ENCODE results near the gene IL27RA.

IL27RA gene

GRCh38 chr19:14058182-14059092, 26.9 kb downstream of the IL27RA start:
- no peak for TF ChIP-seq GATA3 (IDR thresholded peaks at IDR 0.05; ENCODE audit: low read depth, low read length)
- peak; percentile 44; the same call in 1 of the 2 replicates for TF ChIP-seq GATA2 (IDR thresholded peaks at IDR 0.05; ENCODE audit: low read depth, low read length)

DNA sequence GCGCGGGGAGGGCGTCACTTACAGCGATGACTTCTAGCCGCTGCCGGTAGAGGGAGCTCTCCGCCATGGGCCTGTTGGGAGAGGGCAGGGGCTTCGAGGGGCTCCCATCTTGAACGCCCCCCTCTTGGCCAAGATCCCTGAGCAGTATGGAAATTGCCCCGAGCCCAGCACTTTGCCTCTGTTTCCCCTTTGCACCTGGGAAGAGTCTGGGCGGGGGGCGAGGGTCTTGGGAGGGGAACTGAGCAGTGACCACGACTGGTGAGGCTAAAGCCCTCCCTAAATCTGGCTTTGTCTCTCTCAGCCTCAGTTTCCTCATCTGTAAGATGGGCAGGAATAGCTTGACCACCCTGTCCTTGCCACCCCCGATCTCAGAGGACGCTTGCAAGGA, 27.5 kb downstream of the IL27RA start:
- TF ChIP-seq GATA2 (IDR thresholded peaks at IDR 0.05; ENCODE audit: low read depth, low read length) (no peak), GATA3 (IDR thresholded peaks at IDR 0.05; ENCODE audit: low read depth, low read length) (no peak)

DNA sequence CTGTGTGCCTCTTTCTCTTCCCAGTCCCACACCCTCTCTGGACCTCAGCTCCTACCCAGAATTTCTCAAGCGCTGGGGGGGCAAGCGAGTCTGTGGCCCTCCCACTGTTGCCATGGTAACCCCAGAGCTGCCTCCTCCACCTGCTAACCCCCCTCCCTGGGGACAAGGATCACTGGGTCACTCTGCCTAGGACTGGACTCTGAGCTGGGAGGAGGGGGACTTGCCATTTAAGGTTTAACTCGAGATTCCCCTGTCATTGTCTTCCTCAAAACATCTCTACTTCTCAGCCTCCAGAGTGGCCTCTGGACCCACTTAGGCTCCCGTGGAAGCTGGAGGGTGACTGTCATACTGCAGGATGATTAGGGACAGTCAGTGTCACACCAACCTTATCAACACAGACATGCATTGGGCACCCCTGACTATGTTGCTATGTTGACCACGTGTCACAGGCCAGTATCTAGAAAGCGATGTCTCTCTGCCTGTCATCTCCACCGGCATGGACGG, 28.1 kb downstream of the IL27RA start:
- no peak for TF ChIP-seq GATA3 (IDR thresholded peaks at IDR 0.05; ENCODE audit: low read depth, low read length)
- no peak for TF ChIP-seq GATA2 (IDR thresholded peaks at IDR 0.05; ENCODE audit: low read depth, low read length)

GRCh38 chr19:14061081-14061749, 29.7 kb downstream of the IL27RA start:
- TF ChIP-seq GATA2 (IDR thresholded peaks at IDR 0.05; ENCODE audit: low read depth, low read length), result no peak
- no peak for TF ChIP-seq GATA3 (IDR thresholded peaks at IDR 0.05; ENCODE audit: low read depth, low read length)

- TF ChIP-seq GATA3 (IDR thresholded peaks at IDR 0.05; ENCODE audit: low read depth, low read length), result no peak
- TF ChIP-seq GATA2 (IDR thresholded peaks at IDR 0.05; ENCODE audit: low read depth, low read length), result no peak
Observed at GRCh38 chr19:14061751-14062557, 30.4 kb downstream of the IL27RA start, which contains the start of gene PALM3. Gene PALM3, minus strand, starts transcription at chr19:14062076. Its CDS starts 96 bp downstream, at chr19:14061980.

GRCh38 chr19:14062558-14062855, 30.9 kb downstream of the IL27RA start:
- TF ChIP-seq GATA2 (IDR thresholded peaks at IDR 0.05; ENCODE audit: low read depth, low read length), result no peak
- no peak for TF ChIP-seq GATA3 (IDR thresholded peaks at IDR 0.05; ENCODE audit: low read depth, low read length)

- TF ChIP-seq GATA2 (IDR thresholded peaks at IDR 0.05; ENCODE audit: low read depth, low read length) (no peak), GATA3 (IDR thresholded peaks at IDR 0.05; ENCODE audit: low read depth, low read length) (no peak)
Observed at GRCh38 chr19:14063105-14063504, 31.5 kb downstream of the IL27RA start.

DNA sequence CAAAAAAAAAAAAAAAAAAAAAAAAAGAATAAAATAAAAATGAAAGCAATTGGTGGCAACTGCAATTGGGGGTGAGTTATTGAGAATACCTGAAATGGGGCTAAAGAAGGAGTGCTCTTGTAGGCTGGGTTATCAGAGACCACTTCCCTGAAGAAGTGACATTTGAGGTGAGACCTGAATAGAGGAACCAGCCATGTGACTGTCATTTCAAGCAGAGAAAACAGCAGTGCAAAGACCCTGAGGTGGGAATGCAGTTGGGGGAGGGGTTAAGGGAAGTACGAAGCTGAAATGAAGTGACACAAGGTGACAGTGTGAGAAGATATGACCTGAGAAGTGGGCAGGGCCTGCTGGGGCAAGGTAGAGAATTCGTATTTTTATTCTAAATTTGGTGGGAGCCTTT, 34.6 kb downstream of the IL27RA start:
- TF ChIP-seq GATA3 (IDR thresholded peaks at IDR 0.05; ENCODE audit: low read depth, low read length) (no peak), GATA2 (IDR thresholded peaks at IDR 0.05; ENCODE audit: low read depth, low read length) (no peak)

DNA sequence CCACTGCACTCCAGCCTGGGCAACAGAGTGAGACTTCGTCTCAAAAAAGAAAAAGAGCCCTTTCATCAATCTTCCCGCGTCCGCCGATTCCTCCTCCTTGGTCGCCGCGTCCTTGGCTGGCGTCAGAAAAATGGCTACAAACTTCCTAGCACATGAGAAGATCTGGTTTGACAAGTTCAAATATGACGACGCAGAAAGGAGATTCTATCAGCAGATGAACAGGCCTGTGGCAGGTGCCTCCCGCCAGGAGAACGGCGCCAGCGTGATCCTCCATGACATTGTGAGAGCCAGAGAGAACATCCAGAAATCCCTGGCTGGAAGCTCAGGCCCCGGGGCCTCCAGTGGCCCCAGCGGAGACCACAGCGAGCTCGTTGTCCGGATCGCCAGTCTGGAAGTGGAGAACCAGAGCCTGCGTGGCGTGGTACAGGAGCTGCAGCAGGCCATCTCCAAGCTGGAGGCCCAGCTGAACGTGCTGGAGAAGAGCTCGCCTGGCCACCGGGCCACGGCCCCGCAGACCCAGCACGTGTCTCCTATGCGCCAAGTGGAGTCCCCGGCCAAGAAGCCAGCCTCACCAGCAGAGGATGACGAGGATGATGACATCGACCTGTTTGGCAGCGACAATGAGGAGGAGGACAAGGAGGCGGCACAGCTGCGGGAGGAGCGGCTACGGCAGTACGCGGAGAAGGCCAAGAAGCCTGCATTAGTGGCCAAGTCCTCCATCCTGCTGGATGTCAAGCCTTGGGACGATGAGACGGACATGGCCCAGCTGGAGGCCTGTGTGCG, 38.9 kb downstream of the IL27RA start:
- TF ChIP-seq GATA2 (IDR thresholded peaks at IDR 0.05; ENCODE audit: low read depth, low read length) (no peak), GATA3 (IDR thresholded peaks at IDR 0.05; ENCODE audit: low read depth, low read length) (no peak)

DNA sequence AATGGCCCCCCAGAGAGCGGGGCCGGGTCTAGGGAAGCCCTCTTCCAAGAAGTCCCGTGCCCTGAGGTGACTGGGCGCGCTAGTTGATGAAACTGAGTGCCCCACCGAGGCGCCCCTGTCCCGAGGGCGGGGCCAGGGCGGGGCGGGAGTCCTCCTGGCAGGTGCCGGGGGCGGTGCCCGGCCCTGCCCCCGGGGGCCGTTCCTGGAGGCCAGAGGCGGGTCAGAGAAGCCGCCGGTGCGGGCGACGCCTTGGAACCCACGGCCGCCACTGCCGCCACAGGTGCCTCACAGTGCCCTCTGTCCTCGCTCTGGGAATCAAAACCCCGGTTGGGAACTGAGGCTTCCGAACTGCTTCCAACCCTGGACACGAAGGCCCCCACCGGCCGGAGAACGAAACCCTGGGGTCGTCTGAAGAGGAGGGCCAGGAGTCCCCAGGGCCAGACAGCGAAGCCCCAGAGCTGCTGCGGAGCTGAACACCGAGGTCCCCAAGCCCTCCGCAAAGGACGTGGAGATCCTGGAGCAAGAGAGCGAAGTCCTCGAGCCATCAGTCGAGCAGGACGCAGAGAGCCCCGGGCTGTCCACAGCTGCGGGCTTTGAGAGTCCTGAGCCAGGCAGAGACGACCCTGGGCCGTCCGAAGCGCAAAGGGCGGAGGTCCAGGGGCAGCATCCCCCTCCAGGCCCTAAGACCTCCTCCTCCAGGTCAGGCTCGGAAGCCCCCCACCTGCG, 41.1 kb downstream of the IL27RA start, which contains the start of gene MISP3:
Gene MISP3 (plus strand): TSS at position 252 of the 726 bp plus-strand sequence. CDS start 524 bp downstream, outside the sequence.
- TF ChIP-seq GATA2 (IDR thresholded peaks at IDR 0.05; ENCODE audit: low read depth, low read length) (no peak), GATA3 (IDR thresholded peaks at IDR 0.05; ENCODE audit: low read depth, low read length) (no peak)

DNA sequence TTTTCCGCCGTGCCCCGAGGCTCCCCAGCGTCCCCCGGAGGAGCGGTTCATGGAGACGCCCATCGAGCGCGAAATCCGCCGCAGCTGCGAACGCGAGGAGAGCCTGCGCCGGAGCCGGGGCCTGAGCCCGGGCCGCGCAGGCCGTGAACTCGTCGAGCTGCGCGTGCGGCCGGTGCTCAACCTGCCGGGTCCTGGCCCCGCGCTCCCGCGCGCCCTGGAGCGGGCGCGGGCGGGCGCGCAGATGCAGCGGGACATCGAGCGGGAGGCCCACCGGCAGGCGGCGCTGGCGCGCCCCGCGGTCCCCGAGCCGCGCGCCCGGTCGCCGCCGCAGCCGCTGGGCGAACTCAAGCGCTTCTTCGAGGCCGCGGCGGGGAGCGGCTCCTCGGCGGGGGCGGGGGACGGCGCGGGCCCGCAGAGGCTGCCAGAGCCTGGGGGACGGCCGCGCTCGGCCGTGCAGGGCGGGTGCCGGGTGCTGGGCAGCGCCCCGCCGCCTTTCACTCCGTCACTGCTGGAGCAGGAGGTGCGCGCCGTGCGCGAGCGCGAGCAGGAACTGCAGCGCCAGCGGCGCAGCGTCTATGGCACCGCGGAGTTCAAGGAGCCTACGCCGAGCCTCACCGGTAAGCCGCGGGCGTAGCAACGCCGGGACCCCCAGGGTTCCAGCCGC, 41.8 kb downstream of the IL27RA start:
- TF ChIP-seq GATA3 (IDR thresholded peaks at IDR 0.05; ENCODE audit: low read depth, low read length) (no peak), GATA2 (IDR thresholded peaks at IDR 0.05; ENCODE audit: low read depth, low read length) (no peak)
